DOHH2 (cell line): Measurements from ENCODE around the gene METTL1.

Source experiments
- H3F3A ChIP-seq: fragments of 200-600 bp; sonication (generic), shearing (Covaris generic); 2 replicates; pipeline ENCODE4 v1.6.0; 2016; ENCODE audit warnings: antibody characterized with exemption, mild to moderate bottlenecking; ENCODE audit not compliant: control insufficient read depth, insufficient read depth
- H3K27ac ChIP-seq: fragments of 200-600 bp; sonication (generic); 2 replicates; pipeline ENCODE4 v1.5.1; 2014; ENCODE audit warnings: low read depth, mild to moderate bottlenecking, low read length, moderate library complexity
- H3K27me3 ChIP-seq: fragments of 200-600 bp; sonication (generic); 2 replicates; pipeline ENCODE4 v1.6.1; 2014; ENCODE audit warnings: mild to moderate bottlenecking, low read length, mixed read lengths; ENCODE audit not compliant: control insufficient read depth
- H3K36me3 ChIP-seq: fragments of 200-600 bp; sonication (generic); 2 replicates; pipeline ENCODE4 v1.6.1; 2014; ENCODE audit warnings: mild to moderate bottlenecking, low read length, moderate library complexity, mixed read lengths; ENCODE audit not compliant: control insufficient read depth
- H3K4me1 ChIP-seq: fragments of 200-600 bp; sonication (generic); 2 replicates; pipeline ENCODE4 v1.6.1; 2014; ENCODE audit warnings: mild to moderate bottlenecking, low read length, mixed read lengths; ENCODE audit not compliant: control insufficient read depth
- H3K4me2 ChIP-seq: fragments of 200-600 bp; sonication (generic); 2 replicates; pipeline ENCODE4 v1.6.0; 2014; ENCODE audit warnings: mild to moderate bottlenecking, low read length, moderate library complexity
- H3K4me3 ChIP-seq: fragments of 200-600 bp; sonication (generic); 2 replicates; pipeline ENCODE4 v1.5.1; 2014; ENCODE audit warnings: mild to moderate bottlenecking, low read length, mixed read lengths
- H3K79me2 ChIP-seq: fragments of 200-600 bp; sonication (generic); 2 replicates; pipeline ENCODE4 v1.6.1; 2014; ENCODE audit warnings: mild to moderate bottlenecking, low read length, mixed read lengths; ENCODE audit not compliant: control insufficient read depth
- H3K9me2 ChIP-seq: fragments of 200-600 bp; sonication (generic); replicated peaks from 2 replicates; pipeline ENCODE4 v1.6.1; 2014; ENCODE audit warnings: mild to moderate bottlenecking, low read length, mixed read lengths; ENCODE audit not compliant: control insufficient read depth
- H3K9me3 ChIP-seq: fragments of 200-600 bp; sonication (generic); 2 replicates; pipeline ENCODE4 v1.6.1; 2014; ENCODE audit warnings: antibody characterized with exemption, low read length, mixed read lengths; ENCODE audit not compliant: control insufficient read depth, insufficient read depth
- H4K20me1 ChIP-seq: fragments of 200-600 bp; sonication (generic); 2 replicates; pipeline ENCODE4 v1.6.0; 2014; ENCODE audit warnings: low read depth, mild to moderate bottlenecking, antibody characterized with exemption, low read length, moderate library complexity; ENCODE audit not compliant: control insufficient read depth, insufficient read depth
- CTCF ChIP-seq: fragments of 200-600 bp; sonication (generic); IDR thresholded peaks from one replicate; pipeline ENCODE4 v1.5.1; 2014; ENCODE audit warnings: antibody characterized with exemption, mild to moderate bottlenecking, low read depth, low read length; ENCODE audit not compliant: poor library complexity, severe bottlenecking
- EZH2phosphoT487 ChIP-seq: fragments of 200-600 bp; sonication (generic); IDR thresholded peaks from 2 replicates; pipeline ENCODE4 v1.6.1; 2017; ENCODE audit warnings: borderline replicate concordance, mild to moderate bottlenecking, antibody characterized with exemption, low read length, moderate library complexity, mixed read lengths

METTL1 gene

DNA sequence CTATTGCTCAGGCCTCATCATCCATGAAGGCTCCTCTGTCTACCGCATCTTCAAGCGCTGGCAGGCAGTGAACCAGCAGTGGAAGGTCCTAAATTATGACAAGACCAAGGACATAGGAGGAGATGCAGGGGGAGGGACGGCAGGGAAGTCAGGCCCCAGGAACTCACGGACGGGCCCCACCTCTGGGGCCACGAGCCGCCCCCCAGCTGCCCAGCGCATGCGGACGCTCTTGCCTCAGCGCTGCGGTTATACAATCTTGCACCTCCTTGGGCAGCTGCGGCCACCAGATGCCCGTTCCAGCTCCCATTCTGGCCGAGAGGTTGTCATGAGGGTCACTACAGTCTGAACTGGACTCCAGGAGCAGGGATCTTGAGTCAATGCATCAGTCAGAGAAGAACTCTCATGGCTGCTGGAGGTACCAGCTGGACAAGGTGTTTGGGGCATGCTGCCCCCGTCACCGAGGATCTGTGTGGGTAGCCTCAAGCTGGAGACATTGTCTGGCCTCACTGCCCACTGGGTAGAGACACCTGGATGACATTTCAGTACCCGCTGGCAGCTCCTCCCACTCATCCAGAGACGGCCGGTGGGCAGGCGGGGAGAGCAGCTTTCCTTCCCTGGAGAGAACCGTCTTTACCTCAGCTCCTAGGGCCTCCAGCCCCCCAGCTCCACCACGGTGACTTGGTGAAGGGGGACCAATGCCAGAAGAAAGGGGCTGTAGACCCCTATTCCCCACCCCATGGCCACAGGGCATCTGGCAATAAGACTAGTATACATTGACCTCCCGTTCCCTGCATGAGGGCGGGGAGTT lies 13.1 kb downstream of the METTL1 start:
- peaks cover 16% of the 10 kb centered on the region; the same call in 1 of the 2 replicates for H4K20me1 ChIP-seq
- H3K4me2 ChIP-seq: no peak overlapping the region
- H3K79me2 ChIP-seq: peaks cover 51% of the 10 kb centered on the region
- H3K9me3 ChIP-seq: no peaks in the 10 kb centered on the region
- H3F3A ChIP-seq: peaks cover 29% of the 10 kb centered on the region
- no peaks in the 10 kb centered on the region for H3K9me2 ChIP-seq
- no peak overlapping the region for H3K4me3 ChIP-seq
- no peak overlapping the region for H3K27ac ChIP-seq
- no peaks in the 10 kb centered on the region for H3K27me3 ChIP-seq
- peaks cover 28% of the 10 kb centered on the region for H3K4me1 ChIP-seq
- H3K36me3 ChIP-seq: peaks cover 51% of the 10 kb centered on the region
- no peak for TF ChIP-seq EZH2phosphoT487
- TF ChIP-seq CTCF: no peak

GRCh38 chr12:57757771-57758170 lies 14.1 kb downstream of the METTL1 start:
- Histone ChIP-seq H3K4me1 (peaks cover 38% of the 10 kb centered on the region), H4K20me1 (peaks cover 16% of the 10 kb centered on the region; the same call in 1 of the 2 replicates), H3K36me3 (peaks cover 51% of the 10 kb centered on the region), H3K27ac (no peak overlapping the region), H3K4me3 (no peak overlapping the region), H3K9me2 (no peaks in the 10 kb centered on the region), H3K4me2 (no peak overlapping the region), H3F3A (peaks cover 28% of the 10 kb centered on the region), H3K9me3 (no peaks in the 10 kb centered on the region), H3K27me3 (no peaks in the 10 kb centered on the region), H3K79me2 (peaks cover 53% of the 10 kb centered on the region)
- TF ChIP-seq CTCF (no peak), EZH2phosphoT487 (no peak)

- Histone ChIP-seq H3K27ac (peak overlapping the region; percentile 79), H3K4me1 (peaks cover 41% of the 10 kb centered on the region), H3F3A (peaks cover 19% of the 10 kb centered on the region), H3K36me3 (peaks cover 55% of the 10 kb centered on the region), H3K79me2 (peaks cover 61% of the 10 kb centered on the region), H3K9me2 (no peaks in the 10 kb centered on the region), H3K4me2 (peak overlapping the region; percentile 96), H3K27me3 (no peaks in the 10 kb centered on the region), H3K9me3 (no peaks in the 10 kb centered on the region), H3K4me3 (peak overlapping the region; percentile 88), H4K20me1 (peaks cover 16% of the 10 kb centered on the region; the same call in 1 of the 2 replicates)
- no peak for TF ChIP-seq EZH2phosphoT487
- TF ChIP-seq CTCF: peak; percentile 96
Measured at GRCh38 chr12:57756406-57757341, 15.2 kb downstream of the METTL1 start.
